Activated T-cell treated with anti-CD3 and anti-CD28 coated beads, Interleukin-2, amount 50 U/mL, for 72 hours (primary cell): Measurements from ENCODE around the gene TXNIP. TPM values are rescaled to one million over a fixed set of nuclear protein-coding genes. Genes with fewer than 3 reads are reported as not detected.
A peak's percentile ranks its signal among the peaks of the same experiment; 100 is the strongest.

Experiments
- ATAC-seq, 2 donors: fragments of 150-1000 bp; cut with Tn5 transposase; replicated peaks in 1 of 2; 2 replicates each; pipeline ENCODE4 v1.10.0; 2021; ENCODE audit warnings: moderate library complexity in 2 of 2, mild to moderate bottlenecking in 1 of 2
- DNase-seq, 2 donors: peaks; one replicate each; pipeline ENCODE4 v3.0.0; 2021 to 2022; ENCODE audit warnings: mixed read lengths in 1 of 2
- H3K27ac Mint-ChIP-seq: one replicate; pipeline ENCODE4 v1.8.0; 2022; ENCODE audit warnings: mild to moderate bottlenecking, moderate library complexity, mixed read lengths
- H3K27me3 Mint-ChIP-seq: one replicate; pipeline ENCODE4 v1.8.0; 2022; ENCODE audit warnings: low read depth, mixed read lengths
- H3K36me3 Mint-ChIP-seq, 2 donors: one replicate each; pipeline ENCODE4 v1.8.0; 2022; ENCODE audit warnings: mixed read lengths in 2 of 2, mild to moderate bottlenecking in 1 of 2; ENCODE audit not compliant: insufficient read depth in 2 of 2
- H3K4me1 Mint-ChIP-seq: one replicate; pipeline ENCODE4 v1.8.0; 2022; ENCODE audit warnings: low read depth, mixed read lengths
- H3K4me3 Mint-ChIP-seq, 2 donors: one replicate each; pipeline ENCODE4 v1.8.0; 2022; ENCODE audit warnings: mild to moderate bottlenecking in 2 of 2, mixed read lengths in 2 of 2, moderate library complexity in 2 of 2
- H3K9me3 Mint-ChIP-seq, 2 donors: one replicate each; pipeline ENCODE4 v1.8.0; 2022; ENCODE audit warnings: mixed read lengths in 2 of 2
- total RNA-seq, 2 donors: library from RNA; stranded (reverse); gene quantifications; one replicate each; pipeline ENCODE4 v1.2.3, GENCODE V29; 2022

TXNIP gene
- total RNA-seq, 2 donors from 2014 or later: 141 to 212 TPM

DNA sequence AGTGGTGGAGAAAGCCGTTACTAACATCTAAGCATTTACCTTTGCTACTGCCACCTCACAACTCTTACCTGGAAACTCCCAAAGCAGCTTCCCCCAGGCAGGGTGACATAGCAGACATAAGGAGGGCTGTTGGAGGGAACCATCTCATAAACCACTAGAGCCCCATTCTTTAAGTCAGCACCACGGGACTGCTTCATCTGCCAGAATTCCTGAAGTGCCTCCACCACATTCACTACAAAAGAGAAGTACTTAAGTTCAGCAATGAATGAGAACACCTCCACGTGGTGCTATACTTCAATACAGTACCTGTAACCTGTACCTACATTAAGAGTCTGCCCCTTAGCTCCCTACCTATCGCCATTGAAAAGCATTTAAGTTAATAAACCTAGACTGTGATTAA lies 48.8 kb downstream of the TXNIP start:
- Mint-ChIP-seq H3K4me3 (no peak overlapping the region), H3K36me3 (peaks cover 0 to 9% of the 10 kb centered on the region in 2 donors), H3K27ac (no peak overlapping the region), H3K27me3 (no peaks in the 10 kb centered on the region), H3K4me1 (peaks cover 41% of the 10 kb centered on the region), H3K9me3 (no peaks in the 10 kb centered on the region)
- ATAC-seq: no peak
- DNase-seq: no peak

DNA sequence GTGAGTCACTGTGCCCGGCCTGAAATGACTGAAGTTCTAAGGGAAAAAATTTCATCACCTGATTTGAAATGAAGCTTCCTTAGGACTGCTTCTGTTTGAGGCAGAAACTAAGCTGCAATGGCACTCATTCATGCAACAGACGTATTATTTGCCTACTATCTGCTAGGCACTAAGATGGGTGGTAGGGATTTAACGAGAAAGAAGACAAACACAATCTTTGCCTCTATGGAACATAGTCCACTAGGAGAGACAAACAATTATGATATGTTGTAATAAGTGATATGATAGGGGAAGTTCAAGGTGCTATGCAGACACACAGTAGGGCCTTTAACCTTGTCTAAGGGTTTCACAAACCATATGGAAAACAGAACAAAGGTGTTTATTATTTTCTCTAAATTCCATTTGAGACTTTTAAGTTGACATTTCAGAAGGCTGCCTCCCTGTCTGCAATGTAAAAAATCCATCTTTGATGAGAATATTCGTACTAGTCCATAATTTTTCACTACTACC lies 49.8 kb downstream of the TXNIP start:
- H3K4me1 Mint-ChIP-seq: peaks cover 36% of the 10 kb centered on the region
- no peak overlapping the region for H3K27ac Mint-ChIP-seq
- no peaks in the 10 kb centered on the region for H3K9me3 Mint-ChIP-seq
- no peak overlapping the region for H3K4me3 Mint-ChIP-seq
- no peak for DNase-seq
- H3K36me3 Mint-ChIP-seq: peaks cover 0 to 14% of the 10 kb centered on the region in 2 donors
- no peaks in the 10 kb centered on the region for H3K27me3 Mint-ChIP-seq
- no peak for ATAC-seq

DNA sequence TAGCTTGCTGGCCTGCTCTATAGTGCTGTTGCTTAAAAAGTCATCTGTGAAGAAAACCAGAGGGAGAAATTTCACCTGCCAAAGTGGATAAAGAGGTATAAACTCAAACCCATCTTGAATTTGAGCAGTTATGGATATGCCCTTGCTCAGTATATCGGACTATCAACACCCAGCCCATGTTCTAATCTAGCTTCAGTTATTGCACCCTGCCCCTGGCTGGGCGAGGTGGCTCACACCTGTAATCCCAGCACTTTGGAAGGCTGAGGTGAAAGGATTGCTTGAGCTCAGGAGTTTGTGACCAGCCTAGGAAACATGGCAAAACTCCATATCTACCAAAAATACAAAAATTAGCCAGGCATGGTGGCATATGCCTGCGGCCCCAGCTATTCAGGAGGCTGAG lies 51.8 kb downstream of the TXNIP start:
- no peak for ATAC-seq
- Mint-ChIP-seq H3K36me3 (peaks cover 0 to 15% of the 10 kb centered on the region in 2 donors), H3K27ac (no peak overlapping the region)

DNA sequence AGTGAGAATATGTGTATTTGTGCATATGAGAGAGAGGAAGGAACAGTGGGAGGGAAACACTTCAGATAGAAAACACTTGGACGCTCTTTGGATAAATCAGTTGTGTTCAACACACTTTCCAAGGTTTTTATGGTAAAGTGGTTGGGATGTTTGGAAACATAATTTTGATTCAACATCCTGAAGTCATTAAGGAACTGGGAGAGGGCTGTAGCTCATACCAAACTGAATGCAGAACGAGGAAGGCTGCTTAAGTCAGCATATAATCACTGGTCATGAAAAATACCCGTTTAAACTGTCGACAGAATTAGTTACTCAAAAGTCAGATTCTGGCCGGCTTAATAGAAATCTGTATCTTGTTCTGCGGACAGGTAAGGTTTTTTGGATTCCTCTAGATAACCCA lies 53.5 kb downstream of the TXNIP start:
- Mint-ChIP-seq H3K4me1 (peaks cover 11% of the 10 kb centered on the region), H3K27ac (peak overlapping the region; percentile 55), H3K27me3 (no peaks in the 10 kb centered on the region), H3K9me3 (no peaks in the 10 kb centered on the region), H3K36me3 (peaks cover 0 to 15% of the 10 kb centered on the region in 2 donors), H3K4me3 (no peak overlapping the region)
- ATAC-seq (no peak), DNase-seq (no peak)

More for the DNA sequence above, 51.8 kb downstream of the TXNIP start:
- no peaks in the 10 kb centered on the region for H3K27me3 Mint-ChIP-seq
- DNase-seq: no peak
- no peak overlapping the region for H3K4me3 Mint-ChIP-seq
- peaks cover 21% of the 10 kb centered on the region for H3K4me1 Mint-ChIP-seq
- H3K9me3 Mint-ChIP-seq: no peaks in the 10 kb centered on the region

Other genes starting within 250 kb of the TXNIP start
- gene RNF115, start 172.5 kb downstream of the TXNIP start, total RNA-seq: 10 to 100 TPM; 22.4 to 27.4 TPM
- gene POLR3C, start 172.4 kb downstream of the TXNIP start, total RNA-seq: 10 to 100 TPM; 57.3 to 70.3 TPM
- gene NUDT17, start 150.9 kb downstream of the TXNIP start, total RNA-seq: 10 to 100 TPM in 1 of 2 donors, 1 to 10 TPM in 1; 6.6 to 10.6 TPM
- gene PIAS3, start 137.5 kb downstream of the TXNIP start, total RNA-seq: 10 to 100 TPM; 30.9 to 35.6 TPM
- under 1 TPM; 0.39 to 0.41 TPM for gene ANKRD35, start 110.7 kb downstream of the TXNIP start, total RNA-seq
- 1 to 10 TPM; 1.7 to 3.5 TPM for gene ITGA10, start 86.5 kb downstream of the TXNIP start, total RNA-seq
- gene PEX11B, start 77.9 kb downstream of the TXNIP start, total RNA-seq: 10 to 100 TPM; 39.8 to 44.0 TPM
- 100 to 1,000 TPM; 238 to 244 TPM for gene RBM8A, start 69.1 kb downstream of the TXNIP start, total RNA-seq
- 10 to 100 TPM; 36.9 to 39.5 TPM for gene LIX1L, start 38.6 kb downstream of the TXNIP start, total RNA-seq
- gene ANKRD34A, start 32.0 kb downstream of the TXNIP start, total RNA-seq: 1 to 10 TPM; 2.6 to 3.6 TPM
- gene POLR3GL, start 31.9 kb downstream of the TXNIP start, total RNA-seq: 10 to 100 TPM; 32.5 to 36.1 TPM
- gene HJV, start 25.2 kb upstream of the TXNIP start, total RNA-seq: not detected
- 1 to 10 TPM; 2.3 to 2.5 TPM for gene NBPF10, start 148.2 kb upstream of the TXNIP start, total RNA-seq
- gene NOTCH2NLA, start 232.4 kb upstream of the TXNIP start, total RNA-seq: 10 to 100 TPM; 36.6 to 39.3 TPM